ENCODE results near the gene RSPRY1. TPM values are rescaled to one million over a fixed set of nuclear protein-coding genes. Genes with fewer than 3 reads are reported as not detected.
A peak's percentile ranks its signal among the peaks of the same experiment; 100 is the strongest.
"Not testable (repeated sequence)": the region's sequence is repeated elsewhere in the genome, so short reads cannot be mapped to it uniquely, and the experiment has no call there.

The RSPRY1 gene
- total and polyA plus RNA-seq, 8 donors = 6.9 to 21.9 (median 18.7) TPM

DNA sequence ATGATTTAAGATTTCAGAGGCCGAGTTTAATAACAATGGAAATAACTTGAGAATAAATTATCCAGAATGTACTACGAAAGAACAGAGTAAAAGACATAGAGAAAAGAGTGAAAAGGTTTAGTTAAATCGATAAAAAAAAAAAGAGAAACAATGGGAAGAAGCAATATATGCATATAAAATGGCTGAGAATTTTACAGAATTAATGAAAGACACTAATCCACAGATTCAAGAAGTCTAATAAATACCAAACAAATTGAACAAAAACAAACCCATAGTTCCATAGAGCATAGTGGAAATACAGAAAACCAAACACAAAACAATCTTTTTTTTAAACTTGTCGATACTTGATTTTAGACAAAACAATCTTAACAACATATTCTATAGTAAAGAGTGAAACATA is 2.0 kb upstream of the RSPRY1 start:
- intact Hi-C loops (cut with DNase I) = no loop called here
- no peak overlapping the region for H3K4me3 ChIP-seq
- H3K27ac ChIP-seq = no peak overlapping the region
- DNase-seq (no peak), FAIRE-seq (peak; percentile 20), ATAC-seq (no peak)
- H3K9me3 ChIP-seq = no peaks in the 10 kb centered on the region
- no peaks in the 10 kb centered on the region for H3K36me3 ChIP-seq
- H3K27me3 ChIP-seq = no peaks in the 10 kb centered on the region
- TF ChIP-seq, protein P1, sequence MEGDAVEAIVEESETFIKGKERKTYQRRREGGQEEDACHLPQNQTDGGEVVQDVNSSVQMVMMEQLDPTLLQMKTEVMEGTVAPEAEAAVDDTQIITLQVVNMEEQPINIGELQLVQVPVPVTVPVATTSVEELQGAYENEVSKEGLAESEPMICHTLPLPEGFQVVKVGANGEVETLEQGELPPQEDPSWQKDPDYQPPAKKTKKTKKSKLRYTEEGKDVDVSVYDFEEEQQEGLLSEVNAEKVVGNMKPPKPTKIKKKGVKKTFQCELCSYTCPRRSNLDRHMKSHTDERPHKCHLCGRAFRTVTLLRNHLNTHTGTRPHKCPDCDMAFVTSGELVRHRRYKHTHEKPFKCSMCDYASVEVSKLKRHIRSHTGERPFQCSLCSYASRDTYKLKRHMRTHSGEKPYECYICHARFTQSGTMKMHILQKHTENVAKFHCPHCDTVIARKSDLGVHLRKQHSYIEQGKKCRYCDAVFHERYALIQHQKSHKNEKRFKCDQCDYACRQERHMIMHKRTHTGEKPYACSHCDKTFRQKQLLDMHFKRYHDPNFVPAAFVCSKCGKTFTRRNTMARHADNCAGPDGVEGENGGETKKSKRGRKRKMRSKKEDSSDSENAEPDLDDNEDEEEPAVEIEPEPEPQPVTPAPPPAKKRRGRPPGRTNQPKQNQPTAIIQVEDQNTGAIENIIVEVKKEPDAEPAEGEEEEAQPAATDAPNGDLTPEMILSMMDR (IDR thresholded peaks at IDR 0.05) = no peak
- WGBS, 2 donors = 94 to 98% methylated on average over 4 of the region's 4 CpGs
- peaks cover 4 to 11% (median 5%) of the 10 kb centered on the region in 3 donors for H3K4me1 ChIP-seq

- FAIRE-seq = no peak
- intact Hi-C loops (cut with DNase I) = no loop called here
- no peak for DNase-seq
Measured at GRCh38 chr16:57184887-57185445, 1.2 kb upstream of the RSPRY1 start.

GRCh38 chr16:57185446-57185944 is 634 bp upstream of the RSPRY1 start:
- FAIRE-seq = no peak
- ATAC-seq = peak; percentile 25 to 41 (median 30)
- H3K9me3 ChIP-seq = no peaks in the 10 kb centered on the region
- no peaks in the 10 kb centered on the region for H3K36me3 ChIP-seq
- peak; percentile 45 to 77 (median 64) for DNase-seq
- intact Hi-C loops (cut with DNase I) = no loop called here
- no peaks in the 10 kb centered on the region for H3K27me3 ChIP-seq
- 1% methylated on average over 30 to 37 of the region's 37 CpGs for WGBS, 2 donors
- H3K4me3 ChIP-seq = peak overlapping the region; percentile 79 to 95 (median 89)
- TF ChIP-seq, protein P1 (IDR thresholded peaks at IDR 0.05) = no peak
- peak overlapping the region; percentile 74 to 95 (median 86) for H3K27ac ChIP-seq
- H3K4me1 ChIP-seq = peaks cover 0 to 7% (median 6%) of the 10 kb centered on the region in 3 donors

More at GRCh38 chr16:57184887-57185445, 1.2 kb upstream of the RSPRY1 start:
- ATAC-seq = no peak
- Histone ChIP-seq H3K4me1 (peaks cover 0 to 5% (median 5%) of the 10 kb centered on the region in 3 donors), H3K27me3 (no peaks in the 10 kb centered on the region), H3K36me3 (no peaks in the 10 kb centered on the region), H3K27ac (peak overlapping the region; percentile 74 to 95 (median 86)), H3K9me3 (no peaks in the 10 kb centered on the region), H3K4me3 (peak overlapping the region; percentile 79 to 95 (median 89))
- 7 to 10% methylated on average over 15 of the region's 15 CpGs for WGBS, 2 donors
- TF ChIP-seq, protein P1 (IDR thresholded peaks at IDR 0.05) = no peak

GRCh38 chr16:57186872-57187854 is 1.0 kb downstream of the RSPRY1 start:
- peak in 5 of 6 donors; percentile 29 to 60 (median 36) for DNase-seq
- H3K36me3 ChIP-seq = no peaks in the 10 kb centered on the region
- TF ChIP-seq, protein P1 (IDR thresholded peaks at IDR 0.05) = no peak
- H3K27ac ChIP-seq = peak overlapping the region; percentile 77 to 94 (median 90)
- ATAC-seq = peak; percentile 17 to 35 (median 25)
- peak overlapping the region; percentile 81 to 93 (median 84) for H3K4me3 ChIP-seq
- FAIRE-seq = no peak
- peaks cover 16 to 20% (median 17%) of the 10 kb centered on the region in 3 donors for H3K4me1 ChIP-seq
- intact Hi-C loops (cut with DNase I) = no loop called here
- WGBS, 2 donors = 0 to 1% methylated on average over 28 of the region's 28 CpGs
- no peaks in the 10 kb centered on the region for H3K9me3 ChIP-seq
- H3K27me3 ChIP-seq = no peaks in the 10 kb centered on the region

DNA sequence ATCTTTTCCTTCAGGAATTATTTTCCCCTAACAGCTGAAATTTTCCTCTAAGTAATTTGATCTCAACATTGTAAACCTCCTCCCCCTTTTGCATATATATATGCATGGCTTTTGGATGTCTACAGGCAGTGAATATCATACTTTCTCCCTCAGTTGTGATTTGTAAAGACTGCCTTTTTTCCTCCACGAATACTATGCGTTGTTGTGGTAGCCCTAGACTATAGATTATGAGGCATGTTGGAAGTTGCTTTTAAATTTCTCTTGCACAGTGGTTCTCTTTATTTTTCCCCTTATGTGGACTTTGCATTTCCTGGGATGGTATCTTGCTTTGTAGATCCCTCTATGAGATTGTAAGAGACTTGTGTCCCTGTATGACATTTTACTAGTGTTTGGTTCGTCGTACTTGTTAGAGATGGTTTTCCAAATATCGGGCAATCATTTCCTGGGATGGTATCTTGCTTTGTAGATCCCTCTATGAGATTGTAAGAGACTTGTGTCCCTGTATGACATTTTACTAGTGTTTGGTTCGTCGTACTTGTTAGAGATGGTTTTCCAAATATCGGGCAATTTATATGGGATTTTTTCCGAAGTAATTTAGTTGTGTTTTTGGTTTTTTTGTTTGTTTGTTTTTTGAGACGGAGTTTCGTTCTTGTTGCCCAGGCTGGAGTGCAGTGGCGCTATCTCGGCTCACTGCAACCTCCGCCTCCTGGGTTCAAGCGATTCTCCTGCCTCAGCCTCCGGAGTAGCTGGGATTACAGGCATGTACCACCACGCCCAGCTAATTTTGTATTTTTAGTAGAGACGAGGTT is 2.0 kb downstream of the RSPRY1 start:
- WGBS, 2 donors = 32 to 43% methylated on average over 18 of the region's 18 CpGs
- FAIRE-seq; DNase-seq; H3K36me3 ChIP-seq; H3K9me3 ChIP-seq; intact Hi-C loops (cut with DNase I); H3K27me3 ChIP-seq; ATAC-seq: not testable (repeated sequence)
- Histone ChIP-seq H3K27ac (peak overlapping the region; percentile 77 to 94 (median 90)), H3K4me1 (peaks cover 17 to 26% (median 17%) of the 10 kb centered on the region in 3 donors), H3K4me3 (peak overlapping the region; percentile 81 to 93 (median 84))

All from pancreas (tissue), 10 donors.